SH-SY5Y (cell line): Measurements from ENCODE around the gene NDUFAF4.

ENCODE experiments used
- GATA2 ChIP-seq: IDR thresholded peaks from 2 replicates; pipeline ENCODE4 v1.6.1; 2011; ENCODE audit warnings: mild to moderate bottlenecking, low read depth, low read length
- GATA3 ChIP-seq: IDR thresholded peaks from 2 replicates; pipeline ENCODE4 v1.6.1; 2011; ENCODE audit warnings: low read depth, mild to moderate bottlenecking, low read length, moderate library complexity

Gene NDUFAF4

GRCh38 chr6:96872976-96873375 is 24.7 kb downstream of the NDUFAF4 start:
- TF ChIP-seq GATA3: no peak
- TF ChIP-seq GATA2: no peak

GRCh38 chr6:96865055-96865405 is 32.7 kb downstream of the NDUFAF4 start:
- TF ChIP-seq GATA3 (no peak), GATA2 (no peak)

GRCh38 chr6:96864216-96865054 is 33.3 kb downstream of the NDUFAF4 start:
- TF ChIP-seq GATA2 (no peak), GATA3 (no peak)

- no peak for TF ChIP-seq GATA2
- TF ChIP-seq GATA3: no peak
Observed at GRCh38 chr6:96862560-96862959, 35.1 kb downstream of the NDUFAF4 start.

GRCh38 chr6:96861588-96861987 is 36.1 kb downstream of the NDUFAF4 start:
- no peak for TF ChIP-seq GATA3
- no peak for TF ChIP-seq GATA2

- no peak for TF ChIP-seq GATA3
- TF ChIP-seq GATA2: no peak
Observed at GRCh38 chr6:96856856-96857255, 40.8 kb downstream of the NDUFAF4 start.

- TF ChIP-seq GATA2 (no peak), GATA3 (no peak)
Observed at GRCh38 chr6:96853083-96853482, 44.6 kb downstream of the NDUFAF4 start.

- no peak for TF ChIP-seq GATA2
- TF ChIP-seq GATA3: no peak
Observed at GRCh38 chr6:96852605-96853004, 45.1 kb downstream of the NDUFAF4 start.

GRCh38 chr6:96851858-96852257 is 45.8 kb downstream of the NDUFAF4 start:
- no peak for TF ChIP-seq GATA3
- TF ChIP-seq GATA2: no peak

GRCh38 chr6:96849615-96850014 is 48.1 kb downstream of the NDUFAF4 start:
- TF ChIP-seq GATA3 (no peak), GATA2 (no peak)

- TF ChIP-seq GATA3 (no peak), GATA2 (no peak)
Observed at GRCh38 chr6:96844530-96844929, 53.2 kb downstream of the NDUFAF4 start.

GRCh38 chr6:96841345-96841744 is 56.3 kb downstream of the NDUFAF4 start:
- TF ChIP-seq GATA2: no peak
- TF ChIP-seq GATA3: no peak
